HG03108 (cell line): ENCODE measurements around the gene PRR23B.
"Not testable (repeated sequence)": the region's sequence is repeated elsewhere in the genome, so short reads cannot be mapped to it uniquely, and the experiment has no call there.

Experiments
- ATAC-seq: cut with Tn5 transposase; IDR thresholded peaks from one replicate; pipeline ENCODE4 v1.9.1; 2021; ENCODE audit warnings: moderate library complexity; ENCODE audit not compliant: unreplicated experiment

PRR23B gene

DNA sequence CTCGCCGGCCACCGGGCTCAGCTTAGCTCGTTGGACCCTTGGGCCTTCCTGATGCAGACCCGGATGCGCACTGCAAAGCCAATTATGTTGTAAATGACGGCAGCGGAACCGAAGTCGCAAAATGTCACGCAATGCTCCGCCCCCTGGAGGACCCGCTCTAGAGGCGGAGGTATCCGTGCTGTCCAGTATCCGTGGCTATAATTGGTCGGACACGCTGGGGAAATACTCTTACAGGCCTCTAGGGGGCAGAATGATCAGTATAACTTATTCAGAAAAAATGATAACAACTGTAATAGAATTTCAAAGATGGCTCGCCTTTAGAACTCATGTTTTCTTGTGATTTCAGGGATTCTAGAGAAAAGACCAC, at the start of gene PRR23B:
Gene PRR23B (minus strand): TSS at position 59 of the 367 bp plus-strand sequence. CDS start 265 bp downstream, outside the sequence.
- ATAC-seq: no peak

DNA sequence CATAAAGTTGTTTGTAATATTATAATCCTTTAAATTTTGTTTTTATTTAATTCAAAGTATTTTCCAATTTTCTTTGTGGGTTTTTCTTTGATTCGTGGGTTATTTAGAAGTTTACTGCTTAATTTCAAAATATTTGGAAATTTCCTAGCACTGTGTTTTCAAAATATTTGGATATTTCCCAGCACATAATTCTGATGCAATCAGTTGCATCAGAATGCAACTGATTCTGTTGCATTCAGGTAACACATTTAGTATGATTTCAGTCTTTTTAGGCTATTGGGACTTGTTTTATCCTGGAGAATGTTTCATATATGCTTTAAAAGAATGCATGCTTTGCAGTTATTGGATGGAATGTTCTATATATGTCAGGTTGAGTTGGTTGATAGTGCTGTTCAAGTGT, 42.2 kb upstream of the PRR23B start:
- no peak for ATAC-seq

DNA sequence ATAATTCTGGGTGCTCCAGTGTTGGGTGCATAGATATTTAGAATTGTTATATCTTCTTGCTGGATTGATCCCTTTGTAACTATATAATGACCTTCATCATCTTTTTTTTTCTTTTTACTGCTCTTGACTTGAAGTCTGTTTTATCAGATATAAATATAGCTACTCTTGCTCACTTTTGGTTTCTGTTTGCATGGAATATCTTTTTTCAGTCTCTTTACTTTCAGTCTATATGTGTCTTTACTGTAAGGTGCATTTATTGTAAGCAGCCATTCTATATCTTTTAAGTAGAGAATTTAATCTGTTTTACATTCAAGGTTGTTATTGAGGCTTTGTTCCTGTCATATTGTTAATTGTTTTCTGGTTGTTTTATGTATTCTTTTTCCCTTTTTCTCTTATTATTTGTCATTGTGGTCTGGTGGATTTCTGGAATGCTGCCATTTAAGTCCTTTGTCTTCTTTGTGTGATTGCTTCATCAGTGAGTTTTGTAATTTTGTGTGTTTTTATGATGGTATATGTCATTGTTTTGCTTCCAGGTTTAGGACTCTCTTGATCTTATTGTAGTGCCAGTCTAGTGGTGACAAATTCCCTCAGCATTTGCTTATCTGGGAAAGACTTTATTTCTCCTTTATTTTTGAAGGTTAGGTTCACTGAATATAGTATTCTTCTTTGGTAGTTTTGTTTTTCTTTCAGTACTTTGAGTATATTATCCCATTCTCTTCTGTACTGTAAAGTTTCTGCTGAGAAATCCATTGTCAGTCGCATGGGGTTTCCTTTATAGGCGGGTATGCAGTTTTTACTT, 32.3 kb upstream of the PRR23B start:
- ATAC-seq: no peak

GRCh38 chr3:139044366-139045210, 23.9 kb upstream of the PRR23B start, which contains the start of gene PRR23C:
Gene PRR23C, minus strand, starts transcription at chr3:139044892. Its CDS starts 272 bp downstream, at chr3:139044620.
- ATAC-seq: no peak

GRCh38 chr3:139043554-139044365, 23.0 kb upstream of the PRR23B start:
- ATAC-seq: no peak

DNA sequence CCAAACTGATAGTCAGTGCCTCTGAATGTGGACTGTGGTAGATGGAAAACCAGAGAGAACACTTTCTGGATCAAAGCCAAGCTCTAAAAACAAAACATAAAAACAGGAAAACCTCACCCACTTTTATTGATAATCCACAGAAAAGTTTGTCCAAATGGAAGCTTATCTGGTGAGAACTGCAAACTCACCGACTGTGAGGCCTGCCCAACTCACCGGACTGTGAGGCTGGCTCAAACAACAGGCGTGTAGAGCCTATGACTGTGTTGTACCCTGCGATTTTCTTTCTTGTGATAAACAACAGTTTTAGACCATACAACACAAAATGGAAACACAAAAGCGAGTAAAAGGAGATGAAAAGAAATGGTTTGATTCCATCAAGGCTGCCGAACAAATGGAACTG, 16.8 kb upstream of the PRR23B start:
- ATAC-seq: no peak

DNA sequence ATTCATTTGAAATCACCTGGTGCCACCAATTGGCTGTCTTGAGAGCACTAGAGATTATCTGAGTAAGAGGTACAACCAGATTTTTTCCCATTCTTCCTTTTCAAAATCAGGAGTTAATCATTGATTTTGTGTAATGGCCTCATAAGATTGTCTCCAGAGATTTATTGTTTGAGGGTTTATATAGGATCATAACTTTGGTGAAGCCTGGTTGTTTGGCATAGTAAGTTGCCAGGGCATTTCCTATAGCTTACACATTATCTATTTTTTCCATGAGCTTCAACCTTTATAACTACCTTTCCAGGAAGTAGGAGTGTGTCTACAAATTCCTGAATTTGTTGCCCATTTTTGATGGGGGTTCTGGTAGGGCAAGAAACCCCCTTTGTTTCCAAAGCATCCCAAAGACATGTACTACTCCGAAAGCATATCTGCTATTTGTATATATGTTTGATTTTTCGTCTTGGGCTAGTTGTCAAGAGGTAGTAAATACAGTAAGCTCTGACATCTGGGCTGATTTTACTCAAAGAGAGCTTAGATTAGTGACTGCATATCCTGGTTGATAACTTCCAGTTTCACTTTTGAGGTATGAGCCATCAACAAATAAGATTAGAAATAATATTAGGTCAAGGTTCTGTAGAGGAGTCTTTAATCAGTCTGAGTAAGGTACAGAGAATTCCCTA, 11.7 kb upstream of the PRR23B start:
- no peak for ATAC-seq

DNA sequence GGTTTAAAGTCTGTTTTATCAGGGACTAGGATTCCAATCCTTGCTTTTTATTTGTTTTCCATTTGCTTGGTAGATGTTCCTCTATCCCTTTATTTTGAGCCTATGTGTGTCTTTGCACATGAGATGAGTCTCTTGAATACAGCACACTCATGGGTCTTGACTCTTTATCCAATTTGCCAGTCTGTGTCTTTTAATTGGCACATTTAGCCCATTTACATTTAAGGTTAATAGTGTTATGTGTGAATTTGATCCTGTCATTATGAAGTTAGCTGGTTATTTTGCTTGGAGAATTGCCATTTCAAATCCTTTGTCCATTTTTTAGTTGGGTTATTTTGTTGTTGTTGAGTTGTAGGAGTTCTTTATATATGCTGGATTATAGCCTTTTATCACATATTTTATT, 9.8 kb upstream of the PRR23B start:
- not testable (repeated sequence) for ATAC-seq

DNA sequence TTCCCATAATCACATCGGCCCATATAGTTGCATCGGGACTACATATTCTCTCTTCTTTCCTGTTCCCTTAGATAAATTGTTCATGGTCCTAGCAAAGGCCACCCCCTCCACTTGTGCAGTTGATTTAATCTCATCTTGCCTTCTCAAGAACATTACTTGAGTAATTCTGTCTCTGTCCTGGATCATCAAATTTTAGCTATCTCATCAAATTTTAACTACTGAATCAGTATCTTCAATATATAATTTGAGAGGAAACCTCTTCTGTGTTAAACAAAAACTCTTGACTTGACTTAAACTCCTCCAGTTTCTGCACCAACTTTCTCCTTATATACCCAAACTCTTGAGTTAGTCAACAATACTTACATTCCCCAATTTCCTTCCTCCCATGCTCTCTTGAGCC, 4.2 kb upstream of the PRR23B start:
- ATAC-seq: no peak

- no peak for ATAC-seq
Observed at GRCh38 chr3:139020036-139020867, 474 bp downstream of the PRR23B start.

GRCh38 chr3:139016430-139017048, 4.2 kb downstream of the PRR23B start:
- ATAC-seq: no peak

- ATAC-seq: no peak
Observed at GRCh38 chr3:139006051-139006716, 14.5 kb downstream of the PRR23B start, which contains the start of gene PRR23A. Gene PRR23A, minus strand, starts transcription at chr3:139006268. Its CDS starts 0 bp downstream, at chr3:139006268.

- no peak for ATAC-seq
Observed at GRCh38 chr3:139005356-139005993, 15.3 kb downstream of the PRR23B start.

DNA sequence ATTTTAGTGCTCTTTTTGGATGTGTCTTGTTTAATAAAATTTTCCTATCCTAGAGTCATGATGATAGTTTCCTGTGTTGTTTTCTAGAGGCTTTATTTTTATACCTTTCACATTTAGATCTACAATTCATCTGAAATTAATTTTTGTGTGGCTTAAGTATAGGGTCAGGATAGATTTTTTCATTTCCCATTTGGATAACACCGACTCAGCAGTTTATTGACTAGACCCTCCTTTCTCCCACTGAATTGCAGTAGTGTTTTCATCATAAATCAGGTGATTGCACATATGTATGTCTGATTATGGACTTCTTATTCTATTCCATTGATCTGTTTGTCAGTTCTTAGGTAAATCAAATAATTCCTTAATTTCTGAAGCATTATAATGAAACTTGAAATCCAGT, 25.0 kb downstream of the PRR23B start:
- no peak for ATAC-seq

DNA sequence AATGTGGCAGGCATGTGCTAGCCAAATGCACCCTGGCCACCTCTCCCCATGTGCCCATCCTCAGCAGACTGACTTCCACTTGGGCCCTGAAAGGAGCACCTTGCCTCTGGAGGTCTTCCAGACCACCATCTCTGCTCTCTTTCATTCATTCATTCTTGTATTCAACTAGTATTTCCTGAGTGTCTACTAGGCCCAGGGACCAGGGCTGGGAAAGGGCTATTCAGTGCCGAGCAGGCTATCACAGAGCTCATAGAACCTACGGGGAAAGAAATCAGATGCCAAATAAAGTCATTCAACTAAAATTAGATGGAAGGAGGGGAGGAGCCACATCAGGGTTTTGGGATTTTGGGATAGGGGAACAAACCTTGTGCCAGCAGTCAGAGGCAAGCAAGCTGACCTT, 33.5 kb downstream of the PRR23B start:
- ATAC-seq: no peak

GRCh38 chr3:138985932-138986331, 34.8 kb downstream of the PRR23B start:
- ATAC-seq: no peak

GRCh38 chr3:138984816-138985215, 35.9 kb downstream of the PRR23B start:
- no peak for ATAC-seq

DNA sequence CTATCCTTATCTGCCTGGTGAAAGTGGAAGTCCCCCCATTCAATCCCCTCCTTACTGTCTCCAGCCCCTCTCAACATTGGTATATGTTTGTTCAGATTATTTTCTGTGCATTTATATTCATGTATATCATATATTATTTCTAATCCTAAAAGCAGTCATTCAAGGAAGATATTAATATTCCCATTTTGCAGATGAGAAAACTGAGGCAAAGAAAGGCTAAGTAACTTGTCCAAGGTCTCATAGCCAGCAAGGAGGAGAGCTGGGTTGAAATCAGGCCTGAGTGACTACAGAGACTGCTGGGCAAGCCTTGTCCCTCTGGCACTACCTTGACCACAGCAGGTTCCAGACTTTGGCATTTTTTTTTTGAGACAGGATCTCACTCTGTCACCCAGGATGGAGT, 44.7 kb downstream of the PRR23B start:
- no peak for ATAC-seq
